H1 (cell line): Measurements from ENCODE around the gene SLC26A8. TPM values are rescaled to one million over a fixed set of nuclear protein-coding genes. Genes with fewer than 3 reads are reported as not detected.

Experiments used
- CREB1 ChIP-seq: IDR thresholded peaks from 2 replicates; pipeline ENCODE4 v1.6.1; 2012; ENCODE audit warnings: inconsistent platforms
- EGR1 ChIP-seq: IDR thresholded peaks from 2 replicates; pipeline ENCODE4 v1.6.1; 2011; ENCODE audit warnings: low read depth, low read length, borderline replicate concordance
- EP300 ChIP-seq, 2 experiments: IDR thresholded peaks; 1 replicate in 1 of 2; 2 replicates in 1 of 2; pipeline ENCODE4 v1.6.1; 2011 to 2012; ENCODE audit warnings: low read depth in 2 of 2, low read length in 2 of 2, mild to moderate bottlenecking in 2 of 2, borderline replicate concordance in 1 of 2, inconsistent platforms in 1 of 2, moderate library complexity in 1 of 2
- FOSL1 ChIP-seq: IDR thresholded peaks from 2 replicates; pipeline ENCODE4 v1.6.1; 2011; ENCODE audit warnings: mild to moderate bottlenecking, low read depth, low read length, moderate library complexity; ENCODE audit not compliant: insufficient read depth
- MAFK ChIP-seq: IDR thresholded peaks from 2 replicates; pipeline ENCODE4 v1.6.1; 2012; ENCODE audit warnings: low read depth, mild to moderate bottlenecking, improper control_type of control experiment, low read length
- POLR2A ChIP-seq, 2 experiments: IDR thresholded peaks; 1 replicate in 1 of 2; 2 replicates in 1 of 2; pipeline ENCODE4 v1.6.1; 2011; ENCODE audit warnings: low read depth in 2 of 2, low read length in 2 of 2, mild to moderate bottlenecking in 2 of 2; ENCODE audit errors: control extremely low read depth in 1 of 2
- SP4 ChIP-seq: IDR thresholded peaks from 2 replicates; pipeline ENCODE4 v1.6.1; 2012; ENCODE audit warnings: low read length, inconsistent platforms
- TAF7 ChIP-seq: optimal IDR thresholded peaks from 2 replicates; pipeline ENCODE3; 2011; ENCODE audit warnings: low read depth, mild to moderate bottlenecking, inconsistent platforms, low read length, moderate library complexity, borderline replicate concordance
- USF2 ChIP-seq: IDR thresholded peaks from 2 replicates; pipeline ENCODE4 v1.6.1; 2011; ENCODE audit warnings: low read length, improper control_type of control experiment
- YY1 ChIP-seq: IDR thresholded peaks from 2 replicates; pipeline ENCODE4 v1.6.1; 2011; ENCODE audit warnings: low read depth, mild to moderate bottlenecking, low read length
- polyA plus RNA-seq, 7 experiments: library from polyadenylated mRNA; depleted of rRNA in 3 of 7; stranded (reverse) in 5 of 7; unstranded in 2 of 7; fragments of >200 nt in 5 of 7; fragments of 200-250 nt in 2 of 7; gene quantifications; 1 replicate in 5 of 7; 2 replicates in 1 of 7; 4 replicates in 1 of 7; pipeline versions ENCODE4 v1.2.1 to v1.2.3, GENCODE V29; 2011 to 2013; ENCODE audit warnings: missing spikeins in 2 of 7, mixed read lengths in 2 of 7
- total RNA-seq: library from RNA; stranded (reverse); fragmentation: NEBNext Ultra II Directional; extraction: Animal tissue kit (Norgen Biotek cat#: 25700); gene quantifications from 2 replicates; pipeline ENCODE4 v1.2.1, GENCODE V29; 2021
- TF ChIP-seq, protein P1 (sequence below): fragments of 300-600 bp; sonication (generic); IDR thresholded peaks from 2 replicates; pipeline ENCODE4 v1.7.1; 2012; ENCODE audit warnings: low read length, moderate library complexity, mild to moderate bottlenecking, inconsistent platforms; ENCODE audit not compliant: insufficient replicate concordance

SLC26A8 gene
- total and polyA plus RNA-seq, 2 of the 8 experiments (the other 6 are each of a cell fraction or from before 2014, with no cell fraction given): 0.56 to 0.57 TPM

DNA sequence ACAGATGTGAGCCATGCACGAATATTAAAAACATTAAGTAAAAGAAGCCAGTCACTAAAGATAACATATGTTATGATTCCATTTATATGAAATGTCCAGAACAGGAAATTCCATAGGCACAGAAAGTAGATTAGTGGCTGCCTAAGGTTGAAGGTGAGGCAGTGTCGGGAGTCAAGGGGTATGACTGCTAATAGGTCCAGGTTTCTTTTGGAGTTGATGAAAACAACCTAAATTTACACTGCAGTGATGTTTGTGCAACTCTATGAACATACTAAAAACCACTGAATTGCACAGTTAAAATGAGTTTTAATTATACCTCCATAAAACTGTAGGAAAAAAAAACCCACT is 118.0 kb downstream of the SLC26A8 start (continued):
- TF ChIP-seq, protein P1, sequence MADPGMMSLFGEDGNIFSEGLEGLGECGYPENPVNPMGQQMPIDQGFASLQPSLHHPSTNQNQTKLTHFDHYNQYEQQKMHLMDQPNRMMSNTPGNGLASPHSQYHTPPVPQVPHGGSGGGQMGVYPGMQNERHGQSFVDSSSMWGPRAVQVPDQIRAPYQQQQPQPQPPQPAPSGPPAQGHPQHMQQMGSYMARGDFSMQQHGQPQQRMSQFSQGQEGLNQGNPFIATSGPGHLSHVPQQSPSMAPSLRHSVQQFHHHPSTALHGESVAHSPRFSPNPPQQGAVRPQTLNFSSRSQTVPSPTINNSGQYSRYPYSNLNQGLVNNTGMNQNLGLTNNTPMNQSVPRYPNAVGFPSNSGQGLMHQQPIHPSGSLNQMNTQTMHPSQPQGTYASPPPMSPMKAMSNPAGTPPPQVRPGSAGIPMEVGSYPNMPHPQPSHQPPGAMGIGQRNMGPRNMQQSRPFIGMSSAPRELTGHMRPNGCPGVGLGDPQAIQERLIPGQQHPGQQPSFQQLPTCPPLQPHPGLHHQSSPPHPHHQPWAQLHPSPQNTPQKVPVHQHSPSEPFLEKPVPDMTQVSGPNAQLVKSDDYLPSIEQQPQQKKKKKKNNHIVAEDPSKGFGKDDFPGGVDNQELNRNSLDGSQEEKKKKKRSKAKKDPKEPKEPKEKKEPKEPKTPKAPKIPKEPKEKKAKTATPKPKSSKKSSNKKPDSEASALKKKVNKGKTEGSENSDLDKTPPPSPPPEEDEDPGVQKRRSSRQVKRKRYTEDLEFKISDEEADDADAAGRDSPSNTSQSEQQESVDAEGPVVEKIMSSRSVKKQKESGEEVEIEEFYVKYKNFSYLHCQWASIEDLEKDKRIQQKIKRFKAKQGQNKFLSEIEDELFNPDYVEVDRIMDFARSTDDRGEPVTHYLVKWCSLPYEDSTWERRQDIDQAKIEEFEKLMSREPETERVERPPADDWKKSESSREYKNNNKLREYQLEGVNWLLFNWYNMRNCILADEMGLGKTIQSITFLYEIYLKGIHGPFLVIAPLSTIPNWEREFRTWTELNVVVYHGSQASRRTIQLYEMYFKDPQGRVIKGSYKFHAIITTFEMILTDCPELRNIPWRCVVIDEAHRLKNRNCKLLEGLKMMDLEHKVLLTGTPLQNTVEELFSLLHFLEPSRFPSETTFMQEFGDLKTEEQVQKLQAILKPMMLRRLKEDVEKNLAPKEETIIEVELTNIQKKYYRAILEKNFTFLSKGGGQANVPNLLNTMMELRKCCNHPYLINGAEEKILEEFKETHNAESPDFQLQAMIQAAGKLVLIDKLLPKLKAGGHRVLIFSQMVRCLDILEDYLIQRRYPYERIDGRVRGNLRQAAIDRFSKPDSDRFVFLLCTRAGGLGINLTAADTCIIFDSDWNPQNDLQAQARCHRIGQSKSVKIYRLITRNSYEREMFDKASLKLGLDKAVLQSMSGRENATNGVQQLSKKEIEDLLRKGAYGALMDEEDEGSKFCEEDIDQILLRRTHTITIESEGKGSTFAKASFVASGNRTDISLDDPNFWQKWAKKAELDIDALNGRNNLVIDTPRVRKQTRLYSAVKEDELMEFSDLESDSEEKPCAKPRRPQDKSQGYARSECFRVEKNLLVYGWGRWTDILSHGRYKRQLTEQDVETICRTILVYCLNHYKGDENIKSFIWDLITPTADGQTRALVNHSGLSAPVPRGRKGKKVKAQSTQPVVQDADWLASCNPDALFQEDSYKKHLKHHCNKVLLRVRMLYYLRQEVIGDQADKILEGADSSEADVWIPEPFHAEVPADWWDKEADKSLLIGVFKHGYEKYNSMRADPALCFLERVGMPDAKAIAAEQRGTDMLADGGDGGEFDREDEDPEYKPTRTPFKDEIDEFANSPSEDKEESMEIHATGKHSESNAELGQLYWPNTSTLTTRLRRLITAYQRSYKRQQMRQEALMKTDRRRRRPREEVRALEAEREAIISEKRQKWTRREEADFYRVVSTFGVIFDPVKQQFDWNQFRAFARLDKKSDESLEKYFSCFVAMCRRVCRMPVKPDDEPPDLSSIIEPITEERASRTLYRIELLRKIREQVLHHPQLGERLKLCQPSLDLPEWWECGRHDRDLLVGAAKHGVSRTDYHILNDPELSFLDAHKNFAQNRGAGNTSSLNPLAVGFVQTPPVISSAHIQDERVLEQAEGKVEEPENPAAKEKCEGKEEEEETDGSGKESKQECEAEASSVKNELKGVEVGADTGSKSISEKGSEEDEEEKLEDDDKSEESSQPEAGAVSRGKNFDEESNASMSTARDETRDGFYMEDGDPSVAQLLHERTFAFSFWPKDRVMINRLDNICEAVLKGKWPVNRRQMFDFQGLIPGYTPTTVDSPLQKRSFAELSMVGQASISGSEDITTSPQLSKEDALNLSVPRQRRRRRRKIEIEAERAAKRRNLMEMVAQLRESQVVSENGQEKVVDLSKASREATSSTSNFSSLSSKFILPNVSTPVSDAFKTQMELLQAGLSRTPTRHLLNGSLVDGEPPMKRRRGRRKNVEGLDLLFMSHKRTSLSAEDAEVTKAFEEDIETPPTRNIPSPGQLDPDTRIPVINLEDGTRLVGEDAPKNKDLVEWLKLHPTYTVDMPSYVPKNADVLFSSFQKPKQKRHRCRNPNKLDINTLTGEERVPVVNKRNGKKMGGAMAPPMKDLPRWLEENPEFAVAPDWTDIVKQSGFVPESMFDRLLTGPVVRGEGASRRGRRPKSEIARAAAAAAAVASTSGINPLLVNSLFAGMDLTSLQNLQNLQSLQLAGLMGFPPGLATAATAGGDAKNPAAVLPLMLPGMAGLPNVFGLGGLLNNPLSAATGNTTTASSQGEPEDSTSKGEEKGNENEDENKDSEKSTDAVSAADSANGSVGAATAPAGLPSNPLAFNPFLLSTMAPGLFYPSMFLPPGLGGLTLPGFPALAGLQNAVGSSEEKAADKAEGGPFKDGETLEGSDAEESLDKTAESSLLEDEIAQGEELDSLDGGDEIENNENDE: no peak
- TF ChIP-seq EP300 (IDR thresholded peaks at IDR 0.05; ENCODE audit: borderline replicate concordance in 1 of 2, low read depth in 2 of 2, low read length in 2 of 2): no peak
- no peak for TF ChIP-seq POLR2A (IDR thresholded peaks at IDR 0.05; ENCODE audit: control extremely low read depth in 1 of 2, low read depth in 2 of 2, low read length in 2 of 2)
- TF ChIP-seq MAFK: no peak
- no peak for TF ChIP-seq USF2
- TF ChIP-seq EGR1: no peak
- no peak for TF ChIP-seq FOSL1
- TF ChIP-seq SP4: no peak
- TF ChIP-seq TAF7: no peak
- no peak for TF ChIP-seq YY1
- TF ChIP-seq CREB1: no peak
